Right lobe of liver (tissue), 6 donors: ENCODE results near the gene AMMECR1L. TPM values are rescaled to one million over a fixed set of nuclear protein-coding genes. Genes with fewer than 3 reads are reported as not detected.
A peak's percentile ranks its signal among the peaks of the same experiment; 100 is the strongest.
"Not testable (repeated sequence)": the region's sequence is repeated elsewhere in the genome, so short reads cannot be mapped to it uniquely, and the experiment has no call there.

Experiments used
- ATAC-seq, 4 donors: fragments of 200-7000 bp; cut with Tn5 transposase; one replicate each; pipeline ENCODE4 v1.9.1; 2020; ENCODE audit warnings: mild to moderate bottlenecking in 4 of 4, moderate library complexity in 4 of 4
- DNase-seq, 3 donors: peaks; one replicate each; pipeline ENCODE4 v3.0.0-alpha.2; 2020
- H3K27ac ChIP-seq, 3 donors: fragments of 200-600 bp; one replicate each; pipeline ENCODE4 v1.8.0; 2022
- H3K27me3 ChIP-seq, 2 donors: fragments of 200-600 bp; one replicate each; pipeline ENCODE4 v1.8.0; 2022
- H3K36me3 ChIP-seq, 4 donors: fragments of 200-600 bp; sonication (generic) in 1 of 4; one replicate each; pipeline versions ENCODE4 v1.5.1 to v1.8.0; 2017 to 2022; ENCODE audit warnings: control low read depth in 1 of 4
- H3K4me1 ChIP-seq, 4 donors: fragments of 200-600 bp; sonication (generic) in 1 of 4; one replicate each; pipeline versions ENCODE4 v1.5.1 to v1.8.0; 2017 to 2022; ENCODE audit warnings: control low read depth in 1 of 4
- H3K4me3 ChIP-seq, 3 donors: fragments of 200-600 bp; one replicate each; pipeline ENCODE4 v1.8.0; 2022
- H3K9me3 ChIP-seq, 4 donors: fragments of 200-600 bp; sonication (generic) in 1 of 4; one replicate each; pipeline versions ENCODE4 v1.5.1 to v1.8.0; 2017 to 2022; ENCODE audit warnings: control low read depth in 1 of 4
- POLR2A ChIP-seq: fragments of 450-650 bp; IDR thresholded peaks from one replicate; pipeline ENCODE4 v1.6.1; 2017; ENCODE audit warnings: antibody characterized with exemption, mild to moderate bottlenecking
- WGBS: methylation state at CpG from one replicate; pipeline ENCODE4 v1.1.6; 2018; ENCODE audit warnings: low coverage, low lambda C conversion rate; ENCODE audit not compliant: insufficient coverage; ENCODE audit errors: missing lambda C conversion rate; 5-methylcytosine and 5-hydroxymethylcytosine counted together
- intact Hi-C, 2 donors: fragments of 100-400 bp; cut with DNase I; formaldehyde crosslinking; loops; one replicate each; pipeline versions ENCODE4 v1.11.2 to v1.14.1; 2022
- small RNA-seq, 2 experiments: library from RNA; depleted of rRNA; stranded (forward); fragments of <200 nt; gene quantifications; one replicate each; pipeline ENCODE3, GENCODE V24; 2016
- total RNA-seq, 6 experiments: library from RNA; depleted of rRNA in 2 of 6; stranded (reverse); fragments of >200 nt in 2 of 6; fragmentation: NEBNext Ultra II Directional in 3 of 6; extraction: Animal tissue kit (Norgen Biotek cat#: 25700) in 3 of 6; gene quantifications; one replicate each; pipeline versions ENCODE4 v1.1.0 to v1.2.4, GENCODE V29; 2016 to 2023
- TF ChIP-seq, protein P1 (sequence below), 4 donors: fragments of 200-600 bp in 3 of 4; fragments of 450-650 bp in 1 of 4; IDR thresholded peaks; one replicate each; pipeline versions ENCODE4 v1.5.1 to v1.8.0; 2016 to 2022; ENCODE audit warnings: antibody characterized with exemption in 4 of 4, mild to moderate bottlenecking in 2 of 4
- donor health status: DM: no; HTN: yes; CAD: no.
- donor health status: DM: no; HTN: no; CAD: no.
- donor health status: DM: no; HTN: no; CAD: no.
- donor health status: DM: no; HTN: yes; CAD: no.
- donor health status: DM: no; HTN: yes; CAD: no.

The AMMECR1L gene
- total RNA-seq, 6 experiments from 2014 or later = 5.3 to 7.6 (median 6.7) TPM

DNA sequence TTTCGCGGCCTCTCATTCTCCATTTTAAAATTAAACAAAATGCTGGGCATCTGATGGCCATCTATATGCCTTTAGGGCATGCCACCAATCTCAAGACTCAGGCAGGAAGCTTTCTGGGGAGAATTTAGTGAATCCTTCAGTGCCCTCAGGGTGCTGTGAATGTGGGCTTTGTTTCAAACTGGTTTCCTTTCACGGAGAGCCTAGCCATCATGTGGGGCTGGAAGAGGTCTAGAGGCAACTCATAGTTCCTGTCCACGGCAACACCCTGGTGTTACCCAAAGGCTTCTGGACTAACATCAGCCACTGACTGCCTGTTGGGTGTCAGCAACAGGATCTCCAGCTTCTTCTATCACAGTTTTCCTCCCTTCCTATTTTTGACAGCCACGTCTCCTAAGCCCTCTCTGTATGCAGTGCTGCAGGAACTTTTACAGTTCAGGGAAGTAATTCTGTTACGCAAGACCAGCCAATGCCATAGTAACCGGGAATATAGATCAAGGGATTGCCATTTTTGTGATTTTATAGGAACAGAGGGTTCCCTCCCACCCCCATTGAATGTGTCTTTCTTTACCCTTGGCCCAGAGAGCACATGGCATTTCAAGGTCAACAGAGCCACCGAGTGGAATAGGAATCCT lies 66.8 kb downstream of the AMMECR1L start:
- H3K4me3 ChIP-seq = no peak overlapping the region
- no peaks in the 10 kb centered on the region for H3K36me3 ChIP-seq
- H3K4me1 ChIP-seq = peaks cover 0 to 28% (median 0%) of the 10 kb centered on the region in 4 donors
- no peak for TF ChIP-seq POLR2A
- TF ChIP-seq, protein P1, sequence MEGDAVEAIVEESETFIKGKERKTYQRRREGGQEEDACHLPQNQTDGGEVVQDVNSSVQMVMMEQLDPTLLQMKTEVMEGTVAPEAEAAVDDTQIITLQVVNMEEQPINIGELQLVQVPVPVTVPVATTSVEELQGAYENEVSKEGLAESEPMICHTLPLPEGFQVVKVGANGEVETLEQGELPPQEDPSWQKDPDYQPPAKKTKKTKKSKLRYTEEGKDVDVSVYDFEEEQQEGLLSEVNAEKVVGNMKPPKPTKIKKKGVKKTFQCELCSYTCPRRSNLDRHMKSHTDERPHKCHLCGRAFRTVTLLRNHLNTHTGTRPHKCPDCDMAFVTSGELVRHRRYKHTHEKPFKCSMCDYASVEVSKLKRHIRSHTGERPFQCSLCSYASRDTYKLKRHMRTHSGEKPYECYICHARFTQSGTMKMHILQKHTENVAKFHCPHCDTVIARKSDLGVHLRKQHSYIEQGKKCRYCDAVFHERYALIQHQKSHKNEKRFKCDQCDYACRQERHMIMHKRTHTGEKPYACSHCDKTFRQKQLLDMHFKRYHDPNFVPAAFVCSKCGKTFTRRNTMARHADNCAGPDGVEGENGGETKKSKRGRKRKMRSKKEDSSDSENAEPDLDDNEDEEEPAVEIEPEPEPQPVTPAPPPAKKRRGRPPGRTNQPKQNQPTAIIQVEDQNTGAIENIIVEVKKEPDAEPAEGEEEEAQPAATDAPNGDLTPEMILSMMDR (IDR thresholded peaks at IDR 0.05) = no peak
- no peak for ATAC-seq
- no peak overlapping the region for H3K27ac ChIP-seq
- DNase-seq = no peak
- H3K9me3 ChIP-seq = peaks cover 0 to 8% (median 5%) of the 10 kb centered on the region in 4 donors
- H3K27me3 ChIP-seq = no peaks in the 10 kb centered on the region
- intact Hi-C loops = no loop called here
- WGBS = 72% methylated on average over 8 of the region's 8 CpGs

DNA sequence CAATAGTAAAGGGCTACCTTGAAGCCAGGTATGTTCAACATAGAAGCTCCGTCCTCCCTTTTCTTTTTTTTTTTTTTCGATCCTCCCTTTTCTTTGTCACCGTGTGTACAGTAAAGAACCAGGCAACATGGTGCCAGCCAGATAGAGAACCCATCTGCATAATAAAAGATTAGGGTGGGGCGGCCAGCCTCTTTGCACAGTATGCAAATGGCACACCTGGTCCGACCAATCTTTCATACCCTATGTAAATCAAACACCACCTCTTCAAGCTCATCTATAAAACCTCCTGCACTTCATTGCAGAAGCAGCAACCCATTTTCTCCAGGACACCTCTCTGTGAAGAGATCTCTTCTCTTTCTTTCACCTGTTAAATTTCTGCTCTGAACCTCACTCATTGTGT lies 67.5 kb downstream of the AMMECR1L start:
- Histone ChIP-seq H3K4me1 (peaks cover 0 to 31% (median 0%) of the 10 kb centered on the region in 4 donors), H3K27ac (no peak overlapping the region), H3K9me3 (peaks cover 0 to 8% (median 5%) of the 10 kb centered on the region in 4 donors), H3K4me3 (no peak overlapping the region), H3K36me3 (no peaks in the 10 kb centered on the region), H3K27me3 (no peaks in the 10 kb centered on the region)
- no peak for DNase-seq
- intact Hi-C loops = no loop called here
- 70% methylated on average over 5 of the region's 5 CpGs for WGBS
- ATAC-seq = no peak
- TF ChIP-seq, protein P1 (IDR thresholded peaks at IDR 0.05) = no peak
- TF ChIP-seq POLR2A = no peak

- intact Hi-C loops = no loop called here
- WGBS = 50% methylated on average over 1 of the region's 1 CpG
- Histone ChIP-seq H3K4me3 (no peak overlapping the region), H3K9me3 (no peaks in the 10 kb centered on the region), H3K27ac (peak overlapping the region in 2 of 3 donors; percentile 55 to 56), H3K4me1 (peaks cover 0 to 31% (median under 1%) of the 10 kb centered on the region in 4 donors), H3K36me3 (no peaks in the 10 kb centered on the region), H3K27me3 (no peaks in the 10 kb centered on the region)
- TF ChIP-seq, protein P1 (IDR thresholded peaks at IDR 0.05) = no peak
- no peak for TF ChIP-seq POLR2A
- peak in 3 of 4 donors; percentile 18 to 44 (median 36) for ATAC-seq
- no peak for DNase-seq
Measured at GRCh38 chr2:127814677-127815076, 71.1 kb downstream of the AMMECR1L start.

DNA sequence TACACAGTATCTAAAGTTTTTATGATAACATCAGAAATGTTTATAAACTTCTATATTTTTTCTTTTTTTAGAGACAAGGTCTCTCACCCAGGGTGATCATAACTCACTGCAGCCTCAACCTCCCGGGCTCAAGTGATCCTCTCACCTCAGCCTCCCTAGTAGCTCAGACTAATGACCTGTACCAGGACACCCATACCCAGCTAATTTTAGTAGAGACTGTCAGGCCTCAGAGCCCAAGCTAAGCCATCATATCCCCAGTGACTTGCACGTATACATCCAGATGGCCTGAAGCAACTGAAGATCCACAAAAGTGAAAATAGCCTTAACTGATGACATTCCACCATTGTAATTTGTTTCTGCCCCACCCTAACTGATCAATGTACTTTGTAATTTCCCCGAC lies 73.3 kb downstream of the AMMECR1L start:
- H3K27me3 ChIP-seq, DNase-seq, intact Hi-C loops, H3K27ac ChIP-seq, ATAC-seq, H3K9me3 ChIP-seq, H3K4me3 ChIP-seq, H3K36me3 ChIP-seq: not testable (repeated sequence)
- WGBS = 100% methylated on average over 3 of the region's 3 CpGs
- peaks cover 0 to 54% (median 11%) of the 10 kb centered on the region in 4 donors for H3K4me1 ChIP-seq

Small RNA genes within 50 kb of the gene (small RNA-seq; reads per million reads assigned to genes)
- gene AC012306.1 (0 reads per million in 2 experiments), gene RF00017 (0 reads per million in 2 experiments), gene RF00019 (0 reads per million in 2 experiments), gene RNU6-395P (0 reads per million in 2 experiments)

Other genes starting within 250 kb of the AMMECR1L start
- not detected for gene GPR17, start 239.8 kb downstream of the AMMECR1L start, total RNA-seq
- 10 to 100 TPM in 5 of 6 experiments, 1 to 10 TPM in 1; 6.6 to 37.7 (median 19.5) TPM for gene LIMS2, start 210.4 kb downstream of the AMMECR1L start, total RNA-seq
- 1 to 10 TPM; 1.6 to 4.7 (median 3.4) TPM for gene SFT2D3, start 184.5 kb downstream of the AMMECR1L start, total RNA-seq
- gene WDR33, start 74.8 kb downstream of the AMMECR1L start, total RNA-seq = 10 to 100 TPM; 15.6 to 38.3 (median 28.0) TPM
- gene POLR2D, start 27.8 kb downstream of the AMMECR1L start, total RNA-seq = 10 to 100 TPM; 10.1 to 21.5 (median 15.5) TPM
- 10 to 100 TPM in 2 of 6 experiments, 1 to 10 TPM in 4; 5.0 to 11.5 (median 9.1) TPM for gene SAP130, start 142.1 kb upstream of the AMMECR1L start, total RNA-seq
- 10 to 100 TPM; 31.4 to 96.5 (median 41.4) TPM for gene UGGT1, start 205.2 kb upstream of the AMMECR1L start, total RNA-seq